HG03575 (cell line): ENCODE measurements around the gene IL18R1.

Source experiments
- ATAC-seq: cut with Tn5 transposase; IDR thresholded peaks from one replicate; pipeline ENCODE4 v1.9.1; 2021; ENCODE audit not compliant: unreplicated experiment, insufficient number of reproducible peaks, low FRiP score; ENCODE audit errors: extremely low read depth

IL18R1 gene

GRCh38 chr2:102423368-102423767 is 67.8 kb downstream of the IL18R1 start:
- no peak for ATAC-seq

DNA sequence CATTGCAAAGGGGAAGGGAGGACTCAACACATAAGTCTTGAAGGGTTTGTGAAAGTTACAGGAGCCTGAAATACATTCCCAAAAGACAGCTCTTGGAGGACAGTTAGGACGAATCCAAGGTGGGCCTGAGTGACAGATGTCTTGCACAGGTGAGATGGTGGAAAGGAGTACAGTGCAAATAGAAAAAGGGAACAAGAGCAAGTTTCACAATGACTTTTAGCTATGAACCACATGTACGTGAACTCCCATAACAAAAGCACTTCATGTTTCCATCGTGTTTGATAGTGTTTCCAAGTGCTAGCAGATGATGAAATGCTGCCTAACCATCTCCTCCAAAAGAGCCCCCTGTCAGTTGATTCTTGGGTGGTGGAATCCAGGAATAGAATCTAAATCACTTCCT is 69.2 kb downstream of the IL18R1 start:
- ATAC-seq = peak; percentile 91

- ATAC-seq = no peak
Measured at GRCh38 chr2:102425441-102426132, 70.0 kb downstream of the IL18R1 start.

- no peak for ATAC-seq
Measured at GRCh38 chr2:102427249-102427648, 71.7 kb downstream of the IL18R1 start.

DNA sequence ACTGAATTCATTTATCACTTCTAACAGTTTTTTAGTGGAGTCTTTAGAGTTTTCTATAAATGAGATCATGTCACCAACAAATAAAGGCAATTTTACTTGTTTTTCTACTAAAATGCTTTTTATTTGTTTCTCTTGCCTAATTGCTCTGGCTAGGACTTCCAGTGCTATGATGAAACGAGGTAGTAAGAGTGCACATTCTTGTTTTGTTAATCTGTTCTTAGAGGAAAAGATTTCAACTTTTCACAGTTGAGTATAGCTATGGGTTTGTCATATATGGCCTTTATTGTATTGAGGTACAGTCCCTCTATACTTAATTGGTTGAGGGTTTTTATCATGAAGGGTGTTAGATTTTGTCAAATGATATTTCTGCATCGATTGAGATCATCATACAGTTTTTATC is 73.0 kb downstream of the IL18R1 start:
- ATAC-seq = no peak

DNA sequence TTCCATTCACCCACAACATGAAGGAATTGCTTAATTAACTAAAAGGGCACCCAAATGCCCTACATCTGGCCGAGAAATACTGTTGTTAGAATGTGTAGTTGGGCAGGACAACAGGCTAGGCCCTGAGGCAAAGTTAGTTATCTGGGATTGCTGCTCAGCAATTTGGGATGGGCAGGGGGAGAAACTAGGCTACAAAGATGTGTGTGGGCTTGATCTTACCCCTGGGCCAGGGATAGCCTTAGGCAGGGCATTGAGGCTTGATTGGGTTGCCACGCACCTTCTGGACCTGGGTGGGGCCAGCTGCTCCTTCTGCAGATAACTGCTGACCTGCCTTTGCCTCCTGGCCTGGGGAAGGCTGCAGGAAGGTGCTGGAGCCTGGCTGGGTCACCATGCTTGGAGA is 76.8 kb downstream of the IL18R1 start:
- no peak for ATAC-seq

DNA sequence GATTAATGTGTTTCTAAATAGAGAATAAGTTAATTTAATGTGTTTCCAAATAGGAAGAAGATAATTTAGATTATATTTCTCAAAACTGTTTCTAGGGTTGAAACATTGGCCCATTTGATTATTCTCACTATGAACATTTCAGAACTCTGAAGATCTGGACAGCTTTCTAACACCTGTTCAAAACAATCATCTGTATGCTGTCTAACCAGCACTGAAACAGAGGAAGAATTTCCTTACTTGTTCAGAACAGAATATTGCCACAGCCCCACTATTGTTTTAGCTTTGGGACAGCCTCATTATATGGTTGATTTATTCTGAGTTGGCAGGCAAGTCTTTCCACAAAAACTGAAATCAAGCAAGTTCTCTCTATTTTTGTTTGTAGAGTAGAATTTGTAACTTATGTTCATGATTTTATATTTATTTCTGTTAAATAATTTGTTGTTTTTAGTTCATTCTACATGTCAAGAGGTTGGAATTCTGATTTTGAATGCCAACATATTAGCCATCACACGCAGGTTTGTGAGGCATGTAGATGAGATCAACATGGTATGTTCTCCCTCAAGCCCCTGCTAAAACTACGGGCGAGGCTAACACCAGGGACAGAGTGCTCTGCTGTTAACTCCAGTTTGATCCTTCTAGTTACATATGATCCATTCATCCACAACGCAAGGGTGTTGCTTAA is 78.5 kb downstream of the IL18R1 start:
- ATAC-seq = no peak

DNA sequence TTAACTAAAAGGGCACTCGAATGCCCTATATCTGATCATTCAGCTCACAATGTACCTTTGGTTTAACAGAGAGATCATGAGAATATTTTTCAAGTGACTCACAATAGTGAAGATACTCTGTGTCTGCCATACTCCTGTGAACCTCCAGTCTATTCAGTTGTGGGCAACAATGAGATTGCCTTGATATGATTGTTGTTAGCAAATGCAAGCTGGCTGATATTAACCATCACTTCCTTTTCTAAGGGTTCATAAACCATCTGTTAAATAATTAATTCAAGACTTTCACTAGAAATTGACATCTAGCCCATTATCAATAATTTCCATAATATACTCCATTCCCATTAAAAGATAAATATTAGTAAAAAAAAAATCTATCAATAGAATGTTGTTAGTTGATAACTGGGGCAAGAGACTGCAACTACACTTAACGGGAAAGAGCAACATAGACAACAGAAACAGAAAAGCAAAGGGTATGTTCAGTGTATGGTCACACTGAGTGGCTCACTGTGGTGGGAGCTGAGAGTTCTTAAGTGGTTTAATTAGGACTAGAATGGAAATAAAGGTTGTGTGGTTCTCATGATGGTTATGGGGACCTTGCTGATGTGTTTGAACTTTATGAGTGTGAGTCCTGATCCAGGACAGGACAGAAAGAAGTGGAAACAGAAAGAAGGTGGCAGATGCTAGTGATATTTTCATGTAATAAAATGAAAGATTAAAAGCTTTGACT is 79.2 kb downstream of the IL18R1 start:
- no peak for ATAC-seq

DNA sequence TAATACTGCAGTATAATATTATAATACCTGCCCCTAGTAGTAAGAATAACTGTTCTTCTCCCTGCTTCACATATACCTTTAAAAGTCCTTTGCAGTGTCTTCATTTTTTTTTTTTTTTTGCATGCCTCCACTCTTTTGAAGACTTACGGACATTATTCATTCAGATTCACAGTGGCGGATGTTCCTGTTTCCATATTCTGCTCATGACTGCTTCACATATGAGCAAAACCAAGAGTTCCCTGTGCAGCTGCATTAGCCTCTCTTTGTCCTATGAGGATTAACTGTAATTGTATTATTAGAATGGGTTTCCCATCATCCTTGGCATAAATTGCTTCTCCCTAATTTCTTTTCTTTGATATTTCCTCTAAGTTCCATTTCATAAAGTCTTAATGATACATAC is 80.1 kb downstream of the IL18R1 start:
- ATAC-seq = no peak

DNA sequence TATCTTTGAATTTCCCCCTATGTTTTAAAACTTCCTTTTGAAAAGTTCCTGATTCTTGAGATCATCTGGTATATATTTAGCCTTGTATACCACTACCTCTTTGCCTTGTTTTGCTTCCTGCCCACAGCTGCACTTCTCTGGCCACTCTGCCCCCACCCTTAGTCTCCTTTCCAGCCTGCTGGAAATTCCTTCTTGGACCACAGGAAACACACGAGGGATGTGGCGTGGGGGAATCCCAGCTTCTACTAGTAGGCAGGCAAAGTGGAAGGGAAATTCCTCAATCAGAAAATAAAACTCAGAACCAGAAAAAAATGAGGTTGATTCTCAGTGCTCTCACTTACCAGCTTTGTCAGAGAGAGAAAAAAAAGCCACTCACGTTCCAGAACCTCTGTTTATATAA is 80.7 kb downstream of the IL18R1 start:
- no peak for ATAC-seq

GRCh38 chr2:102437122-102437521 is 81.5 kb downstream of the IL18R1 start:
- no peak for ATAC-seq

DNA sequence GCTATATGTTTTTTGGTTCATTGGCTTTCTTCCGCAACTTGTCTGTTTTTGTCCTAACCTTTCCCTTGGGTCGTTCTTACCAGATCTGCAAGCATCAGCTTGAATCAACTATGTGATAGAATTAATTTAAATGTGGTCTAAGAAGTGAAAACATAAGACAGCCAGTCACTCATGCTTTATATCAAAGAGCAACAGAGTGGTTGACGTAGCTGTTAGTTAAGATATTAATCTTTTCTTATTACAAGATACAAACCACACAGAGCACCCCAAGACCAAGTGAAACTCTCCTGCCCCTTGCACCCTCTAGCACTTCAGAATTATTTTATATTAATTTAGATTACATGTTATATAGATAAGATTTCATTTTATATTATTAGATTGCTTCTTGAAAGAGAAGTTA is 82.5 kb downstream of the IL18R1 start:
- no peak for ATAC-seq

GRCh38 chr2:102438578-102438977 is 83.0 kb downstream of the IL18R1 start:
- no peak for ATAC-seq

GRCh38 chr2:102439065-102439695 is 83.6 kb downstream of the IL18R1 start:
- no peak for ATAC-seq

GRCh38 chr2:102442967-102443828 is 87.6 kb downstream of the IL18R1 start:
- no peak for ATAC-seq

GRCh38 chr2:102444233-102444632 is 88.6 kb downstream of the IL18R1 start:
- ATAC-seq = no peak

GRCh38 chr2:102446936-102447335 is 91.3 kb downstream of the IL18R1 start:
- ATAC-seq = no peak
